HG03196 (cell line): ENCODE data around the gene NME5.

Experiments
- ATAC-seq: cut with Tn5 transposase; IDR thresholded peaks from one replicate; pipeline ENCODE4 v1.9.1; 2021; ENCODE audit not compliant: unreplicated experiment

The NME5 gene

GRCh38 chr5:138140268-138140667 is 1.0 kb upstream of the NME5 start:
- ATAC-seq = no peak

- ATAC-seq = no peak
Measured at GRCh38 chr5:138139781-138140090, 508 bp upstream of the NME5 start.

GRCh38 chr5:138132543-138132942 is 6.7 kb downstream of the NME5 start:
- ATAC-seq = no peak

- no peak for ATAC-seq
Measured at GRCh38 chr5:138129347-138129746, 9.9 kb downstream of the NME5 start.

- no peak for ATAC-seq
Measured at GRCh38 chr5:138128334-138128733, 10.9 kb downstream of the NME5 start.

GRCh38 chr5:138115254-138115653 is 24.0 kb downstream of the NME5 start:
- ATAC-seq = no peak

GRCh38 chr5:138111937-138112336 is 27.3 kb downstream of the NME5 start:
- ATAC-seq = no peak

- no peak for ATAC-seq
Measured at GRCh38 chr5:138111181-138111580, 28.0 kb downstream of the NME5 start.

GRCh38 chr5:138110266-138110963 is 28.8 kb downstream of the NME5 start:
- ATAC-seq = no peak

- ATAC-seq = no peak
Measured at GRCh38 chr5:138109463-138110265, 29.6 kb downstream of the NME5 start.

- no peak for ATAC-seq
Measured at GRCh38 chr5:138107213-138107612, 32.0 kb downstream of the NME5 start.

GRCh38 chr5:138105709-138106108 is 33.5 kb downstream of the NME5 start:
- no peak for ATAC-seq

GRCh38 chr5:138103319-138103637 is 36.0 kb downstream of the NME5 start:
- ATAC-seq = no peak

- ATAC-seq = no peak
Measured at GRCh38 chr5:138102454-138103318, 36.5 kb downstream of the NME5 start.

GRCh38 chr5:138096997-138097828 is 42.0 kb downstream of the NME5 start:
- no peak for ATAC-seq

GRCh38 chr5:138096363-138096762 is 42.9 kb downstream of the NME5 start:
- ATAC-seq = no peak

GRCh38 chr5:138095100-138095907 is 43.9 kb downstream of the NME5 start:
- ATAC-seq = no peak

GRCh38 chr5:138093036-138093435 is 46.2 kb downstream of the NME5 start:
- no peak for ATAC-seq

GRCh38 chr5:138092301-138092700 is 46.9 kb downstream of the NME5 start:
- ATAC-seq = no peak

- no peak for ATAC-seq
Measured at GRCh38 chr5:138091685-138092084, 47.5 kb downstream of the NME5 start.
